Stomach smooth muscle (tissue), 2 donors: Measurements from ENCODE around the gene TAS2R5.
"Not testable (repeated sequence)": the region's sequence is repeated elsewhere in the genome, so short reads cannot be mapped to it uniquely, and the experiment has no call there.

ENCODE experiments used
- H3K27ac ChIP-seq: one replicate; pipeline ENCODE4 v1.7.0; 2013; ENCODE audit warnings: mild to moderate bottlenecking, low read length, inconsistent platforms
- H3K27me3 ChIP-seq, 2 donors: one replicate each; pipeline ENCODE4 v1.7.0; 2013; ENCODE audit warnings: low read length in 2 of 2; ENCODE audit not compliant: insufficient read depth in 2 of 2, control insufficient read depth in 1 of 2
- H3K36me3 ChIP-seq, 2 donors: one replicate each; pipeline ENCODE4 v1.7.0; 2013; ENCODE audit warnings: low read length in 2 of 2; ENCODE audit not compliant: control insufficient read depth in 2 of 2, insufficient read depth in 2 of 2
- H3K4me1 ChIP-seq: one replicate; pipeline ENCODE4 v1.7.0; 2013; ENCODE audit warnings: low read length; ENCODE audit not compliant: control insufficient read depth, insufficient read depth
- H3K4me3 ChIP-seq, 2 donors: one replicate each; pipeline ENCODE4 v1.7.0; 2013; ENCODE audit warnings: low read length in 2 of 2
- H3K9ac ChIP-seq, 2 donors: one replicate each; pipeline ENCODE4 v1.7.0; 2013; ENCODE audit warnings: low read length in 2 of 2, mild to moderate bottlenecking in 1 of 2
- H3K9me3 ChIP-seq, 2 donors: one replicate each; pipeline ENCODE4 v1.7.0; 2013; ENCODE audit warnings: low read length in 2 of 2; ENCODE audit not compliant: control insufficient read depth in 2 of 2
- donor health status: healthy.
- donor health status: Pancreatic carcinoma.

TAS2R5 gene

DNA sequence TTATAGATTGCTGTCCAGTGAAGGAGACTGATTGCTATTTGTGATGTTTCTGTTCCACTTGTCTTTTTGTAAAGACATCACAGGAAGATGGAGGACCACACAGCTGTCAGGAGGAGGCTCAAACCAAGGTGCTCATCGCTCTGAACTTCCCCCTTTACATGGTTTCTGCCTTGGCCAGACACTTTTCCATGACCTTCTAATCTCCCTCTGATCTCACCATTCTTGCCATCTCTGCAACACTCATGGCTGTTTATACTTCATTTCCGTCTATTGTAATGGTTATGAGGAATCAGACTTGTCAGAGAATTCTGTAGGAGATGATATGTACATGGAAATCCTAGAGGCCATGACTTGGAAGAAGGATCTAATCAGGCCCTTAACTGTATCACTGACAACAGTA is 1.7 kb upstream of the TAS2R5 start:
- H3K36me3 ChIP-seq = peaks cover 7 to 10% of the 10 kb centered on the region in 2 donors
- no peak overlapping the region for H3K4me3 ChIP-seq
- H3K27me3 ChIP-seq = no peaks in the 10 kb centered on the region
- H3K9ac ChIP-seq = no peak overlapping the region
- no peak overlapping the region for H3K27ac ChIP-seq
- H3K4me1 ChIP-seq = no peaks in the 10 kb centered on the region
- no peaks in the 10 kb centered on the region for H3K9me3 ChIP-seq

DNA sequence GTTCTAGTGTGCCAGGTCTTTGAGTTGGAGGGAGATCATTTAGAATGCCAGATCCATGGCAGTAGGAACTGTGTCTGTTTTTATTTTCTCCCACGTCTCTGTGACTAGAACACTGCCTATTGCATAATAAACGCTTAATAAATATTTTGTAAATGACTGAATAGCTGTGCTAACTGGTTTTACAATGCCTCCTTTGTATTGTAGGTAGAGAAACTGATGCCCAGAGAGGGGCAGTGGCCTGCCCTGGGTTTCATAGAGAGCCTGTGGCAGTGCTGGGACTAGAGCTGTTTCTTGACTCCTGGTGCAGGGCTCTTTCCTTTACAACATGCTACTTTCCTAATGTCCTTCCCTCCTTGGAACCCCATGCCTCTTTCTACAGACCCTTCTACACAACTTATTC is 2.5 kb downstream of the TAS2R5 start:
- Histone ChIP-seq H3K27ac (no peak overlapping the region), H3K27me3 (no peaks in the 10 kb centered on the region), H3K9me3 (no peaks in the 10 kb centered on the region), H3K4me3 (no peak overlapping the region), H3K4me1 (no peaks in the 10 kb centered on the region), H3K36me3 (peaks cover 7 to 10% of the 10 kb centered on the region in 2 donors), H3K9ac (no peak overlapping the region)

DNA sequence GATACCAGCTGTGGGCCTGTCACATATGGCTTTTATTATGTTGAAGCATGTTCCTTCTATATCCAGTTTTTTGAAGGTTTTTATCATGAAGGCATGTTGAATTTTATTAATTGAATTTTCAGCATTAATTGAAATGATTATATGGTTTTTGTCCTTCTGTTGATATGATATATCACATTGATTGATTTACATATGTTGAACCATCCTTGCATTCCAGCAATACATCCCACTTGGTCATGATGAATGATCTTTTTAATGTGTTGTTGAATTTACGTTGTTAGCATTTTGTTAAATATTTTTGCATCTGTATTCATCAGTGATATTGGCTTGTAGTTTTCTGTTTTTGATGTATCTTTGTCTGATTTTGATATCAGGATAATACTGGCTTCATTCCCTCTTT is 30.1 kb downstream of the TAS2R5 start:
- H3K9me3 ChIP-seq = peaks cover 0 to 9% of the 10 kb centered on the region in 2 donors
- H3K9ac ChIP-seq = no peak overlapping the region
- no peaks in the 10 kb centered on the region for H3K27me3 ChIP-seq
- H3K4me3 ChIP-seq = no peak overlapping the region
- H3K36me3 ChIP-seq = peaks cover 0 to 2% of the 10 kb centered on the region in 2 donors
- no peak overlapping the region for H3K27ac ChIP-seq
- no peaks in the 10 kb centered on the region for H3K4me1 ChIP-seq

DNA sequence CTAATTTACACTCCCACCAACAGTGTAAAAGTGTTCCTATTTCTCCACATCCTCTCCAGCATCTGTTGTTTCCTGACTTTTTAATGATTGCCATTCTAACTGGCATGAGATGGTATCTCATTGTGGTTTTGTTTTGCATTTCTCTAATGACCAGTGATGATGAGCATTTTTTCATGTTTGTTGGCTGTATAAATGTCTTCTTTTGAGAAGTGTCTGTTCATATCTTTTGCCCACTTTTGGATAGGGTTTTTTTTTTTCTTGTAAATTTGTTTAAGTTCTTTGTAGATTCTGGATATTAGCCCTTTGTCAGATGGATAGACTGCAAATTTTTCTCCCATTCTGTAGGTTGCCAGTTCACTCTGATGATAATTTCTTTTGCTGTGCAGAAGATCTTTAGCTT is 32.4 kb downstream of the TAS2R5 start:
- not testable (repeated sequence) for H3K9me3 ChIP-seq, H3K27me3 ChIP-seq, H3K4me1 ChIP-seq, H3K36me3 ChIP-seq, H3K9ac ChIP-seq, H3K27ac ChIP-seq, H3K4me3 ChIP-seq

DNA sequence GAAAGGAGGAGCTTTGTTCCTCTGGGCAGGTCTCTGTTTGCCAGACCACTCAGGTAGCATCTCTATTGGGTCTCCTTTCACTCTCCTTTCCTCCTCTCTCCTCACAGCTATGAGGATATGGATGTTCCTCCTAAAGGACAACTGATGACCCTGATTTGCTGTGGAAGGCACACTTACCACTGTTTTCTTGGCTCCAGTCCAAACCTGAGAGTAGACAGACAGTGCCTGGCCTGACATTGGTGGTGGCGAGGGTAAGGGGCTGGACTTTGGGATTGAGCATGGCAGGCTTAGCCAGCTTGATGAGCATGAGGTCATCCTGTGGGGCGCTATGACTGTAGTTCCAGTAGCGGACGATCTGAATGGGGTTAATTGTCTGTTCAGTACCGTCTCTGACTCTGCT is 47.7 kb downstream of the TAS2R5 start:
- Histone ChIP-seq H3K9ac (no peak overlapping the region), H3K9me3 (peaks cover 0 to 2% of the 10 kb centered on the region in 2 donors), H3K4me1 (no peaks in the 10 kb centered on the region), H3K36me3 (no peaks in the 10 kb centered on the region), H3K27me3 (no peaks in the 10 kb centered on the region), H3K4me3 (no peak overlapping the region), H3K27ac (no peak overlapping the region)

DNA sequence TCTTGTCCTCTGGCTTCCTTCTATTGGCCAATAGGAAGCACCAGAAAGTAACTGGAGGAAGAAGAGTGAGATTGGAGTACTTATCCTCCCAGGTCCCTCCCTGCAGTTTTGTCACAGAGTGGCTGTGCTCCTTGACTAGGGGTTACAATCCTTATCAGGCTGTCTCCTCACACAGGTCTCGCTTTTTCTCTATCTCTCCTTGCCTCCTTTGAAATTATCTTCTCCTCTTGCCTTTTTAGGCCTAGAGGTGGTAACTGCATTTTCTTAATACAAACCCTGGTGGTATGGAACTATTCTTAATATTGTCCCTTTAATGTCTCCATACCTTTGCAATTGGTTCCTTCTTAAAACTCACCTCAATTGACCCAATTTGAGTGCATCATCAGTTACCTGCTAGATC is 48.6 kb downstream of the TAS2R5 start:
- H3K27ac ChIP-seq = no peak overlapping the region
- H3K27me3 ChIP-seq = no peaks in the 10 kb centered on the region
- H3K36me3 ChIP-seq = no peaks in the 10 kb centered on the region
- H3K9ac ChIP-seq = no peak overlapping the region
- no peak overlapping the region for H3K4me3 ChIP-seq
- H3K4me1 ChIP-seq = no peaks in the 10 kb centered on the region
- H3K9me3 ChIP-seq = no peaks in the 10 kb centered on the region

DNA sequence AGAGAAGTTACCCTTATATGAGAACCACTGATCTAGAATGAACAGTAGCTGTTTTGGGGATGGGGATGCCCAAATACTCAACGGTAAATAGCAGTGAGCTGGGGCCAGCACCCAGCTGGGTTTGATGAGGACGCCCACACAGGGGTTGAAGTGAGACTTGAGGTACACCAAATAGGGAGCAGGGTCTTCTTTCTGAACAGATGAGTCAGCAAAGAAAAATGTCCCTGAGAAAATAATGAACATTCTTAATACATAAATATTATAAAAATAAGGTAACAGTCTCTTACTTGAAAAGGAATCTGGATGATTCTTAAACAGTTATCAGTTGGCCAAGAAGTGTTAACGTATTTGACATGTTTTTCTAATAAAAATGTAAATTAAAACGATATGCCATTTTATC is 49.2 kb downstream of the TAS2R5 start:
- H3K4me1 ChIP-seq = no peaks in the 10 kb centered on the region
- H3K36me3 ChIP-seq = no peaks in the 10 kb centered on the region
- no peaks in the 10 kb centered on the region for H3K9me3 ChIP-seq
- H3K9ac ChIP-seq = no peak overlapping the region
- H3K27ac ChIP-seq = no peak overlapping the region
- no peaks in the 10 kb centered on the region for H3K27me3 ChIP-seq
- H3K4me3 ChIP-seq = no peak overlapping the region

DNA sequence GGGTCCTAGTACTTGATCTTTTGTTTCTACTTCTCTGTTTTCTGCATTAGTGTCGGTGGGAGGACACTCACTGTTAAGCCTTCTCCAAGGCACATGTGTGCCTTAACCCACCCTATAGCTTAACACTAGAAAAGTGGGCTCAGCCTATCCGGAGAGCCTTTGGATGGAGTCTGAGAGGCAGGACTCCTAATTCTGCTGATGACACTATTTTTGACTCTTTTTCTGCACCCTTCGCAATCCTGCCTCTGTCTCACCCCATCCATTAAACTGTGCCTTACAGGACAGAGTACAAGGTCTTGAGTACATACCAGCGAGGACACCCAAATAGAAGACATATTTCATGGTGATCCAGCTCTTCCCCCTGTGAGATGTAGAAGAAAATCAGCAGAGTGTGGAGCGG is 50.7 kb downstream of the TAS2R5 start:
- H3K9ac ChIP-seq = no peak overlapping the region
- no peaks in the 10 kb centered on the region for H3K4me1 ChIP-seq
- no peak overlapping the region for H3K4me3 ChIP-seq
- no peak overlapping the region for H3K27ac ChIP-seq
- H3K27me3 ChIP-seq = no peaks in the 10 kb centered on the region
- no peaks in the 10 kb centered on the region for H3K36me3 ChIP-seq
- H3K9me3 ChIP-seq = no peaks in the 10 kb centered on the region
